Right lobe of liver (tissue), 6 donors: ENCODE data around the gene DYNC2H1. TPM values are rescaled to one million over a fixed set of nuclear protein-coding genes. Genes with fewer than 3 reads are reported as not detected.

Source experiments
- ATAC-seq, 4 donors: fragments of 200-7000 bp; cut with Tn5 transposase; one replicate each; pipeline ENCODE4 v1.9.1; 2020; ENCODE audit warnings: mild to moderate bottlenecking in 4 of 4, moderate library complexity in 4 of 4
- DNase-seq, 3 donors: peaks; one replicate each; pipeline ENCODE4 v3.0.0-alpha.2; 2020
- H3K27ac ChIP-seq, 3 donors: fragments of 200-600 bp; one replicate each; pipeline ENCODE4 v1.8.0; 2022
- H3K27me3 ChIP-seq, 2 donors: fragments of 200-600 bp; one replicate each; pipeline ENCODE4 v1.8.0; 2022
- H3K36me3 ChIP-seq, 4 donors: fragments of 200-600 bp; sonication (generic) in 1 of 4; one replicate each; pipeline versions ENCODE4 v1.5.1 to v1.8.0; 2017 to 2022; ENCODE audit warnings: control low read depth in 1 of 4
- H3K4me1 ChIP-seq, 4 donors: fragments of 200-600 bp; sonication (generic) in 1 of 4; one replicate each; pipeline versions ENCODE4 v1.5.1 to v1.8.0; 2017 to 2022; ENCODE audit warnings: control low read depth in 1 of 4
- H3K4me3 ChIP-seq, 3 donors: fragments of 200-600 bp; one replicate each; pipeline ENCODE4 v1.8.0; 2022
- H3K9me3 ChIP-seq, 4 donors: fragments of 200-600 bp; sonication (generic) in 1 of 4; one replicate each; pipeline versions ENCODE4 v1.5.1 to v1.8.0; 2017 to 2022; ENCODE audit warnings: control low read depth in 1 of 4
- CTCF ChIP-seq, 4 donors: fragments of 200-600 bp in 3 of 4; fragments of 450-650 bp in 1 of 4; IDR thresholded peaks; one replicate each; pipeline versions ENCODE4 v1.5.1 to v1.8.0; 2016 to 2022; ENCODE audit warnings: antibody characterized with exemption in 4 of 4, mild to moderate bottlenecking in 2 of 4
- POLR2A ChIP-seq: fragments of 450-650 bp; IDR thresholded peaks from one replicate; pipeline ENCODE4 v1.6.1; 2017; ENCODE audit warnings: antibody characterized with exemption, mild to moderate bottlenecking
- WGBS: methylation state at CpG from one replicate; pipeline ENCODE4 v1.1.6; 2018; ENCODE audit warnings: low coverage, low lambda C conversion rate; ENCODE audit not compliant: insufficient coverage; ENCODE audit errors: missing lambda C conversion rate; 5-methylcytosine and 5-hydroxymethylcytosine counted together
- intact Hi-C, 2 donors: fragments of 100-400 bp; cut with DNase I; formaldehyde crosslinking; loops; one replicate each; pipeline versions ENCODE4 v1.11.2 to v1.14.1; 2022
- total RNA-seq, 6 experiments: library from RNA; depleted of rRNA in 2 of 6; stranded (reverse); fragments of >200 nt in 2 of 6; fragmentation: NEBNext Ultra II Directional in 3 of 6; extraction: Animal tissue kit (Norgen Biotek cat#: 25700) in 3 of 6; gene quantifications; one replicate each; pipeline versions ENCODE4 v1.1.0 to v1.2.4, GENCODE V29; 2016 to 2023
- donor health status: DM: no; HTN: yes; CAD: no.
- donor health status: DM: no; HTN: no; CAD: no.
- donor health status: DM: no; HTN: no; CAD: no.
- donor health status: DM: no; HTN: yes; CAD: no.
- donor health status: DM: no; HTN: yes; CAD: no.

The DYNC2H1 gene
- total RNA-seq, 6 experiments from 2014 or later, result 1.0 to 3.4 (median 1.5) TPM

- Histone ChIP-seq H3K9me3 (no peaks in the 10 kb centered on the region), H3K4me3 (no peak overlapping the region), H3K4me1 (no peaks in the 10 kb centered on the region), H3K27ac (no peak overlapping the region), H3K27me3 (no peaks in the 10 kb centered on the region), H3K36me3 (no peaks in the 10 kb centered on the region)
- no peak for ATAC-seq
- TF ChIP-seq CTCF (IDR thresholded peaks at IDR 0.05) (no peak), POLR2A (no peak)
- intact Hi-C loops, result no loop called here
- no peak for DNase-seq
- 51% methylated on average over 3 of the region's 3 CpGs for WGBS
Measured at GRCh38 chr11:103499710-103500340, 390.6 kb downstream of the DYNC2H1 start.

DNA sequence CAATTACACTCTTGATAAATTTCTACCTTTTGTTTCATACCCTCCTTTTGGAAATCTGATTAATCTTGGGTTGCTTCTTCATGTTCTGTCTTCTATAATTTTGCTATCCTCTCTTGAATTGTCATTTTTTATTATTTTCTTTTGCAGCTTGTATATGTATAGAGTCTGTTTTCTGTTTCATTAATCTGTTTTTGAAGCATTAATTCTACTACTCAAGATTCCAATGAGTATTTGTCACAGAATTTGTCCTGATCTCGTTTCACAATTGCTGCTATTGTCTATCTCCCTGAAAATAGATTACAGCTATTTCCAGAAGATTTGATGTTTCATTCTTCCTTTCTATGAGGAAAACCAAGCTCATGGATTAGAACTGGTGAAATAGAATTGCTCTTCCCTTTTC lies 406.1 kb downstream of the DYNC2H1 start:
- Histone ChIP-seq H3K27me3 (no peaks in the 10 kb centered on the region), H3K4me1 (no peaks in the 10 kb centered on the region), H3K9me3 (no peaks in the 10 kb centered on the region), H3K27ac (no peak overlapping the region), H3K4me3 (no peak overlapping the region), H3K36me3 (no peaks in the 10 kb centered on the region)
- intact Hi-C loops, result loop anchor here in 1 of 2 donors (10.0 kb wide), 1 partner anchor 60 kb away; no protein-coding TSS in a partner anchor
- ATAC-seq, result no peak
- TF ChIP-seq POLR2A (no peak), CTCF (IDR thresholded peaks at IDR 0.05) (no peak)
- WGBS, result 37% methylated on average over 1 of the region's 1 CpG
- DNase-seq, result no peak

GRCh38 chr11:103520792-103521191 lies 411.6 kb downstream of the DYNC2H1 start:
- Histone ChIP-seq H3K4me1 (no peaks in the 10 kb centered on the region), H3K4me3 (no peak overlapping the region), H3K9me3 (no peaks in the 10 kb centered on the region), H3K27ac (no peak overlapping the region), H3K27me3 (no peaks in the 10 kb centered on the region), H3K36me3 (no peaks in the 10 kb centered on the region)
- intact Hi-C loops, result no loop called here
- TF ChIP-seq CTCF (IDR thresholded peaks at IDR 0.05) (no peak), POLR2A (no peak)
- 54% methylated on average over 3 of the region's 3 CpGs for WGBS
- no peak for ATAC-seq
- no peak for DNase-seq

DNA sequence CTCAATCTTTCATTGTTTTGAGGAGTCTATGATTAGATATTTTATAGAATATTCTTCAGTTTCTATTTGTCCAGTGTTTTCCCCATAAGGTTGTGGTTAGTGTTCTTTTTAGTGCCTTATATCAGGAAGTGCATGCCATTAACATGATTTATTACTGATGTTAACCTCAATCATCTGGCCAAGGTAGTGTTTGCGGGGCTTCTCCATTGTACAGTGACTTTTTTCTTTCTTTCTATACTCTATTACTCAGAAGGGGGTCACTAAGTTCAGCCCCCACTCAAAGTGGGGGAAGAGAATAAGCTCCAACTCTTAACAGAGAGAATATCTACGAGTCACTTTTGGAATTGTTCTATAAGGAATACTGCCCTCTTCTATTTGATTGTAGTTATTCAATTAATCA lies 415.8 kb downstream of the DYNC2H1 start:
- Histone ChIP-seq H3K36me3 (no peaks in the 10 kb centered on the region), H3K27ac (no peak overlapping the region), H3K4me1 (no peaks in the 10 kb centered on the region), H3K9me3 (no peaks in the 10 kb centered on the region), H3K4me3 (no peak overlapping the region), H3K27me3 (no peaks in the 10 kb centered on the region)
- 30% methylated on average over 2 of the region's 2 CpGs for WGBS
- intact Hi-C loops, result no loop called here
- DNase-seq (no peak), ATAC-seq (no peak)
- TF ChIP-seq POLR2A (no peak), CTCF (IDR thresholded peaks at IDR 0.05) (no peak)
